ENCODE data around the gene CD163.
"Not testable (repeated sequence)": the region's sequence is repeated elsewhere in the genome, so short reads cannot be mapped to it uniquely, and the experiment has no call there.

CD163 gene

GRCh38 chr12:7448099-7448498 lies 55.5 kb downstream of the CD163 start:
- DNase-seq = no peak

GRCh38 chr12:7444537-7444936 lies 59.0 kb downstream of the CD163 start:
- DNase-seq = no peak

- DNase-seq = no peak
These were observed 59.5 kb downstream of the CD163 start, which contains the start of gene CD163L1 for GRCh38 chr12:7444076-7444475. CD163L1 (minus strand) TSS chr12:7444153; CDS start chr12:7444127, 26 bp downstream.

GRCh38 chr12:7441216-7441615 lies 62.4 kb downstream of the CD163 start:
- no peak for DNase-seq

GRCh38 chr12:7439579-7440505 lies 63.7 kb downstream of the CD163 start:
- DNase-seq = no peak

GRCh38 chr12:7438291-7438995 lies 65.1 kb downstream of the CD163 start:
- DNase-seq = not testable (repeated sequence)

- DNase-seq = not testable (repeated sequence)
These were observed 66.1 kb downstream of the CD163 start for GRCh38 chr12:7437494-7437893.

GRCh38 chr12:7434670-7435069 lies 68.9 kb downstream of the CD163 start:
- no peak for DNase-seq

- no peak for DNase-seq
These were observed 70.2 kb downstream of the CD163 start for GRCh38 chr12:7433276-7433822.

GRCh38 chr12:7431993-7432685 lies 71.4 kb downstream of the CD163 start:
- no peak for DNase-seq
